SK-N-SH treated with all-trans-retinoic acid at 6 μM for 48 hours (cell line): Measurements from ENCODE around the gene GRIN1.

ENCODE experiments used
- ATAC-seq: fragments of 200-7000 bp; cut with Tn5 transposase; 3 replicates; pipeline ENCODE4 v1.9.1; 2020; ENCODE audit warnings: mild to moderate bottlenecking, moderate library complexity
- ARNTL ChIP-seq: fragments of 450-650 bp; formaldehyde crosslinking; IDR thresholded peaks from 2 replicates; pipeline ENCODE4 v1.5.0; 2020; ENCODE audit warnings: low read depth, mild to moderate bottlenecking, moderate library complexity, borderline replicate concordance
- CSDC2 ChIP-seq: fragments of 250-450 bp; sonication (Bioruptor Pico); IDR thresholded peaks from 2 replicates; pipeline ENCODE4 v1.5.0; 2020; ENCODE audit warnings: mild to moderate bottlenecking, moderate library complexity
- ESRRG ChIP-seq: fragments of 250-450 bp; sonication (Bioruptor Pico); IDR thresholded peaks from 2 replicates; pipeline ENCODE4 v1.6.1; 2021; ENCODE audit warnings: mild to moderate bottlenecking
- GLIS3 ChIP-seq: fragments of 250-450 bp; sonication (Bioruptor Pico); IDR thresholded peaks from 2 replicates; pipeline ENCODE4 v1.5.0; 2020; ENCODE audit warnings: mild to moderate bottlenecking, moderate library complexity
- ISL1 ChIP-seq: fragments of 250-450 bp; sonication (Bioruptor Pico); IDR thresholded peaks from 2 replicates; pipeline ENCODE4 v2.1.2; 2022; ENCODE audit warnings: mild to moderate bottlenecking, moderate library complexity
- OSR1 ChIP-seq: fragments of 250-450 bp; sonication (Bioruptor Pico); IDR thresholded peaks from 2 replicates; pipeline ENCODE4 v1.8.0; 2022; ENCODE audit warnings: moderate library complexity, mild to moderate bottlenecking, inconsistent platforms
- PPARA ChIP-seq: fragments of 250-450 bp; sonication (Bioruptor Pico); IDR thresholded peaks from 2 replicates; pipeline ENCODE4 v1.5.0; 2020; ENCODE audit warnings: mild to moderate bottlenecking, borderline replicate concordance
- RARB ChIP-seq: fragments of 250-450 bp; sonication (Bioruptor Pico); IDR thresholded peaks from 2 replicates; pipeline ENCODE4 v1.8.0; 2021; ENCODE audit warnings: mild to moderate bottlenecking, moderate library complexity
- SNAI2 ChIP-seq: fragments of 250-450 bp; sonication (Bioruptor Pico); IDR thresholded peaks from 2 replicates; pipeline ENCODE4 v1.5.0; 2020; ENCODE audit warnings: mild to moderate bottlenecking, moderate library complexity
- TCF4 ChIP-seq: fragments of 250-450 bp; sonication (Bioruptor Pico); IDR thresholded peaks from 2 replicates; pipeline ENCODE4 v1.8.0; 2021; ENCODE audit warnings: mild to moderate bottlenecking, moderate library complexity, borderline replicate concordance
- TOX ChIP-seq: fragments of 250-450 bp; sonication (Bioruptor Pico); IDR thresholded peaks from 2 replicates; pipeline ENCODE4 v1.8.0; 2021; ENCODE audit warnings: mild to moderate bottlenecking, moderate library complexity, borderline replicate concordance
- ZC3H10 ChIP-seq: fragments of 250-450 bp; sonication (Bioruptor Pico); IDR thresholded peaks from 2 replicates; pipeline ENCODE4 v1.5.1; 2021; ENCODE audit warnings: mild to moderate bottlenecking, moderate library complexity
- ZFP3 ChIP-seq: fragments of 250-450 bp; sonication (Bioruptor Pico); IDR thresholded peaks from 2 replicates; pipeline ENCODE4 v1.5.0; 2020; ENCODE audit warnings: mild to moderate bottlenecking, moderate library complexity
- ZFP30 ChIP-seq: fragments of 450-650 bp; formaldehyde crosslinking; IDR thresholded peaks from 2 replicates; pipeline ENCODE4 v1.5.0; 2022; ENCODE audit warnings: mild to moderate bottlenecking, moderate library complexity
- ZNF70 ChIP-seq: fragments of 450-650 bp; formaldehyde crosslinking; IDR thresholded peaks from 2 replicates; pipeline ENCODE4 v1.5.0; 2020; ENCODE audit warnings: mild to moderate bottlenecking, moderate library complexity
- ZNF8 ChIP-seq: fragments of 450-650 bp; formaldehyde crosslinking; IDR thresholded peaks from 2 replicates; pipeline ENCODE4 v1.5.0; 2020; ENCODE audit warnings: mild to moderate bottlenecking, moderate library complexity
- TF ChIP-seq, protein P1 (sequence below): fragments of 250-450 bp; sonication (Bioruptor Pico); IDR thresholded peaks from 2 replicates; pipeline ENCODE4 v1.8.0; 2020; ENCODE audit warnings: mild to moderate bottlenecking, moderate library complexity, borderline replicate concordance
- TF ChIP-seq, protein P2 (sequence below): fragments of 250-450 bp; sonication (Bioruptor Pico); IDR thresholded peaks from 2 replicates; pipeline ENCODE4 v1.5.1; 2021; ENCODE audit warnings: mild to moderate bottlenecking, moderate library complexity
- TF ChIP-seq, protein P3 (sequence below): fragments of 250-450 bp; sonication (Bioruptor Pico); IDR thresholded peaks from 2 replicates; pipeline ENCODE4 v1.8.0; 2021; ENCODE audit warnings: low read depth, mild to moderate bottlenecking, moderate library complexity, borderline replicate concordance
- TF ChIP-seq, protein P4 (sequence below): fragments of 250-450 bp; sonication (Bioruptor Pico); IDR thresholded peaks from 2 replicates; pipeline ENCODE4 v1.5.0; 2020; ENCODE audit warnings: mild to moderate bottlenecking, moderate library complexity
- TF ChIP-seq, protein P5 (sequence below): fragments of 250-450 bp; sonication (Bioruptor Pico); IDR thresholded peaks from 2 replicates; pipeline ENCODE4 v1.5.1; 2020; ENCODE audit warnings: low read depth, mild to moderate bottlenecking, moderate library complexity

GRIN1 gene

DNA sequence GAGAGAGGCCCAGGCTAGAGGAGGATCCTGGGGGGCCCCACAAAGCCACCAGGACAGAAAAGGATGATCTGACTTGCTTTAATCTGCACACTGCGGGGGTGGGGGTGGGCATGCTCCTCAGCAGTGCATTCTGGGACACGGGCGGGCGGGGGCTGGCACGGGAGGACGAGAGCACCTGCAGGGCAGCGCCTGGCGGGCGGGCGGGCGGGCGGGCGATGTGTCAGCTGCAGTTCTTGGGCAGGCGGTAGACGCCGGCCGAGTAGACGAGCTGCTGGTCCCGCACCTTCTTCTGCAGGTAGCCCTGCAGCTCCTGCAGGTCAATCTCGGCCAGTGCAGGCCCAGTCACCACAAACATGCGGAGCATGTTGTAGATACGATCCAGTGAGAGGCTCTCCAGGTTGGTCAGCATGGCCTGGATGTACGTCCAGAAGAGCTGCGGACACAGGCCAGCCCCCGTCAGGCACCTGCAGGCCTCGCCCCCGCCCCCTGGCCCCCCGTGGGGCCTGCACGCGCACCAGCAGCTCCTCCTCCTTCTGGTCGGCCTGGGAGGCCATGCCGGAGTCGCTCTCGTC lies 35.9 kb downstream of the GRIN1 start:
- no peak for ATAC-seq
- TF ChIP-seq, protein P1, sequence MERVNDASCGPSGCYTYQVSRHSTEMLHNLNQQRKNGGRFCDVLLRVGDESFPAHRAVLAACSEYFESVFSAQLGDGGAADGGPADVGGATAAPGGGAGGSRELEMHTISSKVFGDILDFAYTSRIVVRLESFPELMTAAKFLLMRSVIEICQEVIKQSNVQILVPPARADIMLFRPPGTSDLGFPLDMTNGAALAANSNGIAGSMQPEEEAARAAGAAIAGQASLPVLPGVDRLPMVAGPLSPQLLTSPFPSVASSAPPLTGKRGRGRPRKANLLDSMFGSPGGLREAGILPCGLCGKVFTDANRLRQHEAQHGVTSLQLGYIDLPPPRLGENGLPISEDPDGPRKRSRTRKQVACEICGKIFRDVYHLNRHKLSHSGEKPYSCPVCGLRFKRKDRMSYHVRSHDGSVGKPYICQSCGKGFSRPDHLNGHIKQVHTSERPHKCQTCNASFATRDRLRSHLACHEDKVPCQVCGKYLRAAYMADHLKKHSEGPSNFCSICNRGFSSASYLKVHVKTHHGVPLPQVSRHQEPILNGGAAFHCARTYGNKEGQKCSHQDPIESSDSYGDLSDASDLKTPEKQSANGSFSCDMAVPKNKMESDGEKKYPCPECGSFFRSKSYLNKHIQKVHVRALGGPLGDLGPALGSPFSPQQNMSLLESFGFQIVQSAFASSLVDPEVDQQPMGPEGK (CRISPR knock-in tag), result no peak
- TF ChIP-seq, protein P2, sequence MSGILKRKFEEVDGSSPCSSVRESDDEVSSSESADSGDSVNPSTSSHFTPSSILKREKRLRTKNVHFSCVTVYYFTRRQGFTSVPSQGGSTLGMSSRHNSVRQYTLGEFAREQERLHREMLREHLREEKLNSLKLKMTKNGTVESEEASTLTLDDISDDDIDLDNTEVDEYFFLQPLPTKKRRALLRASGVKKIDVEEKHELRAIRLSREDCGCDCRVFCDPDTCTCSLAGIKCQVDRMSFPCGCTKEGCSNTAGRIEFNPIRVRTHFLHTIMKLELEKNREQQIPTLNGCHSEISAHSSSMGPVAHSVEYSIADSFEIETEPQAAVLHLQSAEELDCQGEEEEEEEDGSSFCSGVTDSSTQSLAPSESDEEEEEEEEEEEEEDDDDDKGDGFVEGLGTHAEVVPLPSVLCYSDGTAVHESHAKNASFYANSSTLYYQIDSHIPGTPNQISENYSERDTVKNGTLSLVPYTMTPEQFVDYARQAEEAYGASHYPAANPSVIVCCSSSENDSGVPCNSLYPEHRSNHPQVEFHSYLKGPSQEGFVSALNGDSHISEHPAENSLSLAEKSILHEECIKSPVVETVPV (CRISPR knock-in tag), result no peak
- TF ChIP-seq, protein P3, sequence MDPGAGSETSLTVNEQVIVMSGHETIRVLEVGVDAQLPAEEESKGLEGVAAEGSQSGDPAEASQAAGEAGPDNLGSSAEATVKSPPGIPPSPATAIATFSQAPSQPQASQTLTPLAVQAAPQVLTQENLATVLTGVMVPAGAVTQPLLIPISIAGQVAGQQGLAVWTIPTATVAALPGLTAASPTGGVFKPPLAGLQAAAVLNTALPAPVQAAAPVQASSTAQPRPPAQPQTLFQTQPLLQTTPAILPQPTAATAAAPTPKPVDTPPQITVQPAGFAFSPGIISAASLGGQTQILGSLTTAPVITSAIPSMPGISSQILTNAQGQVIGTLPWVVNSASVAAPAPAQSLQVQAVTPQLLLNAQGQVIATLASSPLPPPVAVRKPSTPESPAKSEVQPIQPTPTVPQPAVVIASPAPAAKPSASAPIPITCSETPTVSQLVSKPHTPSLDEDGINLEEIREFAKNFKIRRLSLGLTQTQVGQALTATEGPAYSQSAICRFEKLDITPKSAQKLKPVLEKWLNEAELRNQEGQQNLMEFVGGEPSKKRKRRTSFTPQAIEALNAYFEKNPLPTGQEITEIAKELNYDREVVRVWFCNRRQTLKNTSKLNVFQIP, result no peak
- TF ChIP-seq ZNF70 (CRISPR knock-in tag) (no peak), SNAI2 (CRISPR knock-in tag) (no peak), PPARA (CRISPR knock-in tag) (no peak), ZFP30 (CRISPR knock-in tag) (no peak), GLIS3 (CRISPR knock-in tag) (no peak), TOX (CRISPR knock-in tag) (no peak), ZNF8 (CRISPR knock-in tag) (no peak), TCF4 (CRISPR knock-in tag) (no peak), ESRRG (CRISPR knock-in tag) (no peak), ISL1 (CRISPR knock-in tag) (no peak), ARNTL (CRISPR knock-in tag) (no peak), CSDC2 (CRISPR knock-in tag) (no peak), OSR1 (CRISPR knock-in tag) (no peak), RARB (CRISPR knock-in tag) (no peak), ZC3H10 (CRISPR knock-in tag) (no peak)
- TF ChIP-seq, protein P4, sequence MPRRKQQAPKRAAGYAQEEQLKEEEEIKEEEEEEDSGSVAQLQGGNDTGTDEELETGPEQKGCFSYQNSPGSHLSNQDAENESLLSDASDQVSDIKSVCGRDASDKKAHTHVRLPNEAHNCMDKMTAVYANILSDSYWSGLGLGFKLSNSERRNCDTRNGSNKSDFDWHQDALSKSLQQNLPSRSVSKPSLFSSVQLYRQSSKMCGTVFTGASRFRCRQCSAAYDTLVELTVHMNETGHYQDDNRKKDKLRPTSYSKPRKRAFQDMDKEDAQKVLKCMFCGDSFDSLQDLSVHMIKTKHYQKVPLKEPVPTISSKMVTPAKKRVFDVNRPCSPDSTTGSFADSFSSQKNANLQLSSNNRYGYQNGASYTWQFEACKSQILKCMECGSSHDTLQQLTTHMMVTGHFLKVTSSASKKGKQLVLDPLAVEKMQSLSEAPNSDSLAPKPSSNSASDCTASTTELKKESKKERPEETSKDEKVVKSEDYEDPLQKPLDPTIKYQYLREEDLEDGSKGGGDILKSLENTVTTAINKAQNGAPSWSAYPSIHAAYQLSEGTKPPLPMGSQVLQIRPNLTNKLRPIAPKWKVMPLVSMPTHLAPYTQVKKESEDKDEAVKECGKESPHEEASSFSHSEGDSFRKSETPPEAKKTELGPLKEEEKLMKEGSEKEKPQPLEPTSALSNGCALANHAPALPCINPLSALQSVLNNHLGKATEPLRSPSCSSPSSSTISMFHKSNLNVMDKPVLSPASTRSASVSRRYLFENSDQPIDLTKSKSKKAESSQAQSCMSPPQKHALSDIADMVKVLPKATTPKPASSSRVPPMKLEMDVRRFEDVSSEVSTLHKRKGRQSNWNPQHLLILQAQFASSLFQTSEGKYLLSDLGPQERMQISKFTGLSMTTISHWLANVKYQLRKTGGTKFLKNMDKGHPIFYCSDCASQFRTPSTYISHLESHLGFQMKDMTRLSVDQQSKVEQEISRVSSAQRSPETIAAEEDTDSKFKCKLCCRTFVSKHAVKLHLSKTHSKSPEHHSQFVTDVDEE (CRISPR knock-in tag), result no peak
- TF ChIP-seq, protein P5, sequence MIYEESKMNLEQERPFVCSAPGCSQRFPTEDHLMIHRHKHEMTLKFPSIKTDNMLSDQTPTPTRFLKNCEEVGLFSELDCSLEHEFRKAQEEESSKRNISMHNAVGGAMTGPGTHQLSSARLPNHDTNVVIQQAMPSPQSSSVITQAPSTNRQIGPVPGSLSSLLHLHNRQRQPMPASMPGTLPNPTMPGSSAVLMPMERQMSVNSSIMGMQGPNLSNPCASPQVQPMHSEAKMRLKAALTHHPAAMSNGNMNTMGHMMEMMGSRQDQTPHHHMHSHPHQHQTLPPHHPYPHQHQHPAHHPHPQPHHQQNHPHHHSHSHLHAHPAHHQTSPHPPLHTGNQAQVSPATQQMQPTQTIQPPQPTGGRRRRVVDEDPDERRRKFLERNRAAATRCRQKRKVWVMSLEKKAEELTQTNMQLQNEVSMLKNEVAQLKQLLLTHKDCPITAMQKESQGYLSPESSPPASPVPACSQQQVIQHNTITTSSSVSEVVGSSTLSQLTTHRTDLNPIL (CRISPR knock-in tag), result no peak
- TF ChIP-seq, all 23 proteins: peak for 0

DNA sequence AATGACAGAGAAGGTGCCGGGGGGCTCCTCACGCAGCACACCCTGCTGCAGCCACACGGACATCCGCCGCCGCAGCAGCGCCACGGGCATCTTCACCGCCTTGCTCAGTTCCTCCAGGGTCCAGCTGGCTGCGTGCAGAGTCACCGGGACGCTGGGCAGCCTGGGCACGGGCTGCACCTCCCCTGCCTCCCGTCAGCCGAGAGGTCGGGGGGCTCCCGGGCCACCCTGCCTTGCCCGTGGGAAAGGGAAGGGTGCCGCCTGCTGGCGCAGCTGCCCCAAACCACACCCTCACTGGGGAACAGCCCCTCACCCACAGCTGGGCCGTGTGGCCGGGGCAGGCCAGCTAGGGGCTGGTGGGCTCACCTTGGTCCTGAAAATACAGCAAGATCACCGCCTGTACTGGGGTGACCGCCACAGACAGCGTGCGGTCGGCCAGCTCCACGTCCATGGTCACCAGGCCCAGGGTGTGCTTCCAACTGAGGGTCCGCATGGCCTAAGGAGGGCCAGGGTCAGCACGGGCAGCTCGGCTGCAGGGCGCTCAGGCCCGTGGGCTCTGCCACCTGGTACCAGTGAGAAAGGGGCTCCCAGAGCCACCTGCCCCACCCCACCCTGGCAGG lies 36.5 kb downstream of the GRIN1 start:
- TF ChIP-seq TCF4 (CRISPR knock-in tag) (no peak), CSDC2 (CRISPR knock-in tag) (no peak), OSR1 (CRISPR knock-in tag) (no peak), GLIS3 (CRISPR knock-in tag) (no peak), RARB (CRISPR knock-in tag) (no peak), ZFP30 (CRISPR knock-in tag) (no peak), ZNF8 (CRISPR knock-in tag) (no peak), ZFP3 (CRISPR knock-in tag) (no peak), ESRRG (CRISPR knock-in tag) (no peak), PPARA (CRISPR knock-in tag) (no peak)
- TF ChIP-seq, protein P1 (CRISPR knock-in tag), result no peak
- TF ChIP-seq, protein P4 (CRISPR knock-in tag), result no peak
- TF ChIP-seq, protein P3, result no peak
- no peak for ATAC-seq
